Measurements from ENCODE around the gene CACNA1G. TPM values are rescaled to one million over a fixed set of nuclear protein-coding genes. Genes with fewer than 3 reads are reported as not detected.

CACNA1G gene
- total and polyA plus RNA-seq, 3 donors from 2014 or later = 1.3 to 1.7 (median 1.7) TPM

GRCh38 chr17:50605429-50605828 lies 44.9 kb downstream of the CACNA1G start:
- 48 to 71% methylated on average over 3 to 10 of the region's 10 CpGs for WGBS, 2 donors
- no peak overlapping the region for H3K4me3 ChIP-seq
- no peaks in the 10 kb centered on the region for H3K36me3 ChIP-seq (ENCODE audit: low read depth, missing control alignments)
- H3K27ac ChIP-seq = no peak overlapping the region
- intact Hi-C loops (cut with DNase I; ENCODE audit: low total_unique reads) = no loop called here
- no peaks in the 10 kb centered on the region for H3K27me3 ChIP-seq
- H3K9me3 ChIP-seq = no peaks in the 10 kb centered on the region
- DNase-seq = no peak
- TF ChIP-seq, protein P1, sequence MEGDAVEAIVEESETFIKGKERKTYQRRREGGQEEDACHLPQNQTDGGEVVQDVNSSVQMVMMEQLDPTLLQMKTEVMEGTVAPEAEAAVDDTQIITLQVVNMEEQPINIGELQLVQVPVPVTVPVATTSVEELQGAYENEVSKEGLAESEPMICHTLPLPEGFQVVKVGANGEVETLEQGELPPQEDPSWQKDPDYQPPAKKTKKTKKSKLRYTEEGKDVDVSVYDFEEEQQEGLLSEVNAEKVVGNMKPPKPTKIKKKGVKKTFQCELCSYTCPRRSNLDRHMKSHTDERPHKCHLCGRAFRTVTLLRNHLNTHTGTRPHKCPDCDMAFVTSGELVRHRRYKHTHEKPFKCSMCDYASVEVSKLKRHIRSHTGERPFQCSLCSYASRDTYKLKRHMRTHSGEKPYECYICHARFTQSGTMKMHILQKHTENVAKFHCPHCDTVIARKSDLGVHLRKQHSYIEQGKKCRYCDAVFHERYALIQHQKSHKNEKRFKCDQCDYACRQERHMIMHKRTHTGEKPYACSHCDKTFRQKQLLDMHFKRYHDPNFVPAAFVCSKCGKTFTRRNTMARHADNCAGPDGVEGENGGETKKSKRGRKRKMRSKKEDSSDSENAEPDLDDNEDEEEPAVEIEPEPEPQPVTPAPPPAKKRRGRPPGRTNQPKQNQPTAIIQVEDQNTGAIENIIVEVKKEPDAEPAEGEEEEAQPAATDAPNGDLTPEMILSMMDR (IDR thresholded peaks at IDR 0.05) = no peak
- TF ChIP-seq POLR2A (IDR thresholded peaks at IDR 0.05) = no peak
- H3K4me1 ChIP-seq = peaks cover 10% of the 10 kb centered on the region

DNA sequence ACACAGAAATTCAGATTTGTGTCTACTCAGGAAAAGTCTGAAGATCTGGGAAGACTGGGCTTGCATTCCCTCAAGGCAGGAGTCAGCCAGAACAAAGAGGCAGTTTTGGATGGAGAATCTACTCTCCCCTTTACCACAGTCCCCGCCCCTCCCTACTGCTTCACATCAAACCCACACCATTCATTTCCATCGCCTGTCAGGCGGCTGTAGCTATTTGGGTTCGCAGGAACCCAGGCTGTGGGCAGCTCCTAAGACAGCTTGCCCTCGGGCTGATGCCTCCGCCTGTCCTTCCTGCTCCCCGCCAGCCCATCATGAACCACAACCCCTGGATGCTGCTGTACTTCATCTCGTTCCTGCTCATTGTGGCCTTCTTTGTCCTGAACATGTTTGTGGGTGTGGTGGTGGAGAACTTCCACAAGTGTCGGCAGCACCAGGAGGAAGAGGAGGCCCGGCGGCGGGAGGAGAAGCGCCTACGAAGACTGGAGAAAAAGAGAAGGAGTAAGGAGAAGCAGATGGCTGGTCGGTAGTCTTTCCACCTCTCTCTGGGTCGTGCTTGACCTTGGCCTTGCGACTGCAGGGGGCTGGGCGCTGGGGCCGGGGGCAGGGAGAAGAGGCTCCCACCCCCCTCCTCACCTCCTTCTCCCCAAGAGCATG lies 47.1 kb downstream of the CACNA1G start:
- TF ChIP-seq, protein P1 (IDR thresholded peaks at IDR 0.05) = no peak
- no peak for TF ChIP-seq POLR2A (IDR thresholded peaks at IDR 0.05)
- Histone ChIP-seq H3K4me3 (no peak overlapping the region), H3K4me1 (peaks cover 10% of the 10 kb centered on the region), H3K36me3 (ENCODE audit: low read depth, missing control alignments) (no peaks in the 10 kb centered on the region), H3K9me3 (no peaks in the 10 kb centered on the region), H3K27ac (no peak overlapping the region), H3K27me3 (no peaks in the 10 kb centered on the region)
- intact Hi-C loops (cut with DNase I; ENCODE audit: low total_unique reads) = no loop called here
- DNase-seq = no peak
- 90% methylated on average over 18 to 19 of the region's 19 CpGs for WGBS, 2 donors

DNA sequence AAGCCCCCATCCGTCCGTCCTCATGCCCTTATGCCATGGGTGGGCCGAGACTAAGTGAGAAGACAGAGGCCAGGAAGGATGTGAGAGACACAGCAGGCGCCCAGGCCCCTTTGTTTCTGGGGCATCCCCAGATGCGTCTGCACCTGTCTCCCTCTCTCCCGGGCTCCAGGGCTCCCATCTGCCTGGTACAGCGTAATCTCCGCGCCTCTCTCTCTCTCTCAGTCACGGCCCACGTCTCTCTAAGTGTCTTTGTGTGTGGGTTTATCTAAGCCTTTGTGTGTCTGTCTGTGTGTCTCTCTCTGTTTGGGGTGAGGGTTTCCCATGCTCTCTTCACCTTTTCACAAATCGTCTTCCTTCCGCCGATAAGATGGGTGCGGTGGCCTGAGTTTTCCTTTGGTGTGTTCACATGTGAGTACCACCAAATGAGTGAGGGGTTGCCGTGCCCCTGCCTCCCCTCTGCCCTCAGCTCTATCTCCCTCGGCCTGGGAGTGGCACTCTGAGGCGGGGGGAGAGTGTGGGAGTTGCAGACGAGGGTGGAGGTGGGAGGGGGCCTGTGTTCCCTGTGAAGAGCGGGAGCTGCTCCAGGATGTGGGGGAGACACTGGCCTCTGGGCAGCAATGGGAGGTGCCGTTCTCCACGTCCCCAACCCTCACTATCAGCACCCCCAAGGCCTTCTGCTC lies 48.3 kb downstream of the CACNA1G start:
- TF ChIP-seq, protein P1 (IDR thresholded peaks at IDR 0.05) = no peak
- TF ChIP-seq POLR2A (IDR thresholded peaks at IDR 0.05) = no peak
- 68 to 79% methylated on average over 17 to 22 of the region's 22 CpGs for WGBS, 2 donors
- H3K27ac ChIP-seq = no peak overlapping the region
- no peaks in the 10 kb centered on the region for H3K9me3 ChIP-seq
- no peaks in the 10 kb centered on the region for H3K27me3 ChIP-seq
- DNase-seq = no peak
- H3K4me3 ChIP-seq = no peak overlapping the region
- H3K4me1 ChIP-seq = peaks cover 10% of the 10 kb centered on the region
- no peaks in the 10 kb centered on the region for H3K36me3 ChIP-seq (ENCODE audit: low read depth, missing control alignments)
- intact Hi-C loops (cut with DNase I; ENCODE audit: low total_unique reads) = no loop called here

- no peaks in the 10 kb centered on the region for H3K27me3 ChIP-seq
- peaks cover 5% of the 10 kb centered on the region for H3K4me1 ChIP-seq
- no peaks in the 10 kb centered on the region for H3K9me3 ChIP-seq
- TF ChIP-seq, protein P1 (IDR thresholded peaks at IDR 0.05) = no peak
- no peak for TF ChIP-seq POLR2A (IDR thresholded peaks at IDR 0.05)
- WGBS, 2 donors = 71 to 80% methylated on average over 7 to 24 of the region's 24 CpGs
- H3K36me3 ChIP-seq (ENCODE audit: low read depth, missing control alignments) = no peaks in the 10 kb centered on the region
- H3K27ac ChIP-seq = no peak overlapping the region
- intact Hi-C loops (cut with DNase I; ENCODE audit: low total_unique reads) = no loop called here
- no peak for DNase-seq
- H3K4me3 ChIP-seq = no peak overlapping the region
These were observed 49.0 kb downstream of the CACNA1G start for GRCh38 chr17:50609380-50610074.

Data from testis (tissue), 3 donors.